K562 (cell line): ENCODE data around the gene SNRNP70. TPM values are rescaled to one million over a fixed set of nuclear protein-coding genes. Genes with fewer than 3 reads are reported as not detected.

ENCODE experiments used
- ELF2 ChIP-seq: fragments of 250-450 bp; sonication (Bioruptor Pico); IDR thresholded peaks from 2 replicates; pipeline ENCODE4 v1.5.0; 2021; ENCODE audit warnings: mild to moderate bottlenecking
- FOXK2 ChIP-seq, 2 experiments: fragments of 450-650 bp; IDR thresholded peaks in 1 of 2; conservative IDR thresholded peaks in 1 of 2; 2 replicates each; pipeline ENCODE4 v1.6.1; 2016; ENCODE audit warnings: low read depth in 2 of 2, mild to moderate bottlenecking in 1 of 2
- GTF2F1 ChIP-seq: IDR thresholded peaks from 2 replicates; pipeline ENCODE4 v1.6.1; 2011; ENCODE audit warnings: low read depth, low read length, improper control_type of control experiment
- L3MBTL2 ChIP-seq: fragments of 450-650 bp; IDR thresholded peaks from 2 replicates; pipeline ENCODE4 v1.6.1; 2016; ENCODE audit warnings: mild to moderate bottlenecking, moderate library complexity
- NFRKB ChIP-seq: fragments of 450-650 bp; IDR thresholded peaks from 2 replicates; pipeline ENCODE4 v1.6.1; 2016; ENCODE audit warnings: low read depth
- TBL1XR1 ChIP-seq, 2 experiments: IDR thresholded peaks; 2 replicates each; pipeline ENCODE4 v1.6.1; 2012; ENCODE audit warnings: improper control_type of control experiment in 2 of 2, low read length in 2 of 2, mild to moderate bottlenecking in 1 of 2
- TSC22D4 ChIP-seq: fragments of 450-650 bp; IDR thresholded peaks from 2 replicates; pipeline ENCODE4 v1.6.1; 2016; ENCODE audit warnings: missing genetic modification characterization, missing biosample characterization, control low read depth
- ZNF174 ChIP-seq: fragments of 250-450 bp; sonication (Bioruptor Pico); IDR thresholded peaks from 2 replicates; pipeline ENCODE4 v1.4.0; 2020; ENCODE audit warnings: mild to moderate bottlenecking
- ZNF24 ChIP-seq: fragments of 450-650 bp; IDR thresholded peaks from 2 replicates; pipeline ENCODE4 v1.6.1; 2016
- polyA plus RNA-seq, 8 experiments: library from polyadenylated mRNA; depleted of rRNA in 4 of 8; stranded (reverse) in 5 of 8; unstranded in 3 of 8; fragments of >200 nt; fragmentation: Nextera tagmentation in 2 of 8; fragmentation: Illumina TruSeq in 1 of 8; extraction: Ambion mirVana in 2 of 8; extraction: Trizol in 1 of 8; gene quantifications; 2 replicates each; pipeline versions ENCODE4 v1.2.1 to v1.2.3, GENCODE V29; 2011 to 2014; ENCODE audit warnings: inconsistent platforms in 1 of 8, missing spikeins in 1 of 8
- total RNA-seq, 7 experiments: library from RNA; depleted of rRNA in 6 of 7; stranded (reverse); fragments of >200 nt in 6 of 7; fragmentation: Illumina TruSeq in 2 of 7; extraction: Trizol in 2 of 7; gene quantifications; 2 replicates each; pipeline versions ENCODE4 v1.2.1 to v1.2.3, GENCODE V29; 2011 to 2021; ENCODE audit warnings: low replicate concordance in 1 of 7
- TF ChIP-seq, protein P1 (sequence below), 2 experiments: fragments of 450-650 bp in 1 of 2; sonication (generic) in 1 of 2; formaldehyde crosslinking in 1 of 2; IDR thresholded peaks; 2 replicates each; pipeline versions ENCODE4 v1.7.1 to v1.9.0; 2016 to 2022; ENCODE audit warnings: inconsistent platforms in 1 of 2, mild to moderate bottlenecking in 1 of 2, missing genetic modification reagents in 1 of 2
- TF ChIP-seq, protein P2 (sequence below): fragments of 450-650 bp; IDR thresholded peaks from 2 replicates; pipeline ENCODE4 v1.6.1; 2017; ENCODE audit warnings: antibody characterized with exemption, mild to moderate bottlenecking
- TF ChIP-seq, protein P3 (sequence below): fragments of 200-800 bp; sonication (Bioruptor generic); IDR thresholded peaks from 2 replicates; pipeline ENCODE4 v1.6.1; 2017; ENCODE audit warnings: missing genetic modification characterization, missing compliant biosample characterization

The SNRNP70 gene
- total and polyA plus RNA-seq, 9 of the 15 experiments (the other 6 are each of a cell fraction or from before 2014, with no cell fraction given): 2.8 to 496 (median 136) TPM

DNA sequence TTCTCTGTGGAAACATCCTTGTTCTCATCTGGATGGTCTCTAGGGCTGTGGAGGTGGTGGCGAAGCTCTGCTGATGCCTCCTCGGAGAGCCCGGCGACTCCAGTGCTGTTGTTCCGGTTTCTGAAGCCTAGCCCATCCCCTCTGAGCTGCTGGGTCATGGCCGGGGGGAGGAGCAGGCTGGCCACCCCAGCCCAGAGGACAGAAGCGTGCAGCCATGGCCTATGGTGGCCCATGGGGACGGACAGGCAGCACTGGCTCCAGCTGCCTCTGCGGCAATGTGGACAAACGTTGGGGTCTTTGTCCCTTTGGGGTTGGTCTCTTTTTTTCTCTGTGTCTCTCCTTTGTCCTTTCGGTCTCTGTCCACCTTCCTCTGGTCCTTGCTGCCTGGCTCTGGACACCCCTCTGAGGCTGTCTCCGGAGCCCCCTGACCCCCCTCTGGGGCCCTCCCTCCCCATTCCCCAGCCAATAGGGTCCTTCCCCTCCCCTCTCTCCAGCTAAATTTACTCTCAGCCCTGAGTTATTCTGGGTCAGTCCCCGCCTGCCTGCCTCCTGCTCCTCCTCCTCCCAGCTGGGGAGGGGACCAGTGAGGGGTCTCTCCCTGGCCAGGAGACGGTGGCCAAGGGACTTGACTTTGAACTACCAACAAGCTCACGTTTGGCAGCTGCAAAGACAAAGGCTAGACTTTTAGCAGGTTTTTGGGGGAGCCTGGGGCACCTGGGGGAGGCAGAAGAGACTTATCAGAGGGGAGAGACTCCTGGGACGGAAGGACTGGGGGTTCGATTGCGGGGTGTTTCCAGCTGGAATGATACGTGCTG lies 70.0 kb downstream of the SNRNP70 start, which contains the start of gene HRC (continued):
- TF ChIP-seq, protein P1, sequence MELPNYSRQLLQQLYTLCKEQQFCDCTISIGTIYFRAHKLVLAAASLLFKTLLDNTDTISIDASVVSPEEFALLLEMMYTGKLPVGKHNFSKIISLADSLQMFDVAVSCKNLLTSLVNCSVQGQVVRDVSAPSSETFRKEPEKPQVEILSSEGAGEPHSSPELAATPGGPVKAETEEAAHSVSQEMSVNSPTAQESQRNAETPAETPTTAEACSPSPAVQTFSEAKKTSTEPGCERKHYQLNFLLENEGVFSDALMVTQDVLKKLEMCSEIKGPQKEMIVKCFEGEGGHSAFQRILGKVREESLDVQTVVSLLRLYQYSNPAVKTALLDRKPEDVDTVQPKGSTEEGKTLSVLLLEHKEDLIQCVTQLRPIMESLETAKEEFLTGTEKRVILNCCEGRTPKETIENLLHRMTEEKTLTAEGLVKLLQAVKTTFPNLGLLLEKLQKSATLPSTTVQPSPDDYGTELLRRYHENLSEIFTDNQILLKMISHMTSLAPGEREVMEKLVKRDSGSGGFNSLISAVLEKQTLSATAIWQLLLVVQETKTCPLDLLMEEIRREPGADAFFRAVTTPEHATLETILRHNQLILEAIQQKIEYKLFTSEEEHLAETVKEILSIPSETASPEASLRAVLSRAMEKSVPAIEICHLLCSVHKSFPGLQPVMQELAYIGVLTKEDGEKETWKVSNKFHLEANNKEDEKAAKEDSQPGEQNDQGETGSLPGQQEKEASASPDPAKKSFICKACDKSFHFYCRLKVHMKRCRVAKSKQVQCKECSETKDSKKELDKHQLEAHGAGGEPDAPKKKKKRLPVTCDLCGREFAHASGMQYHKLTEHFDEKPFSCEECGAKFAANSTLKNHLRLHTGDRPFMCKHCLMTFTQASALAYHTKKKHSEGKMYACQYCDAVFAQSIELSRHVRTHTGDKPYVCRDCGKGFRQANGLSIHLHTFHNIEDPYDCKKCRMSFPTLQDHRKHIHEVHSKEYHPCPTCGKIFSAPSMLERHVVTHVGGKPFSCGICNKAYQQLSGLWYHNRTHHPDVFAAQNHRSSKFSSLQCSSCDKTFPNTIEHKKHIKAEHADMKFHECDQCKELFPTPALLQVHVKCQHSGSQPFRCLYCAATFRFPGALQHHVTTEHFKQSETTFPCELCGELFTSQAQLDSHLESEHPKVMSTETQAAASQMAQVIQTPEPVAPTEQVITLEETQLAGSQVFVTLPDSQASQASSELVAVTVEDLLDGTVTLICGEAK (IDR thresholded peaks at IDR 0.05): 0 out of 2 replicates have a peak, but pooled peaks have one; percentile 32
- TF ChIP-seq, protein P1 (CRISPR knock-in tag; IDR thresholded peaks at IDR 0.05): no peak
- no peak for TF ChIP-seq ZNF174 (CRISPR knock-in tag)
- no peak for TF ChIP-seq TSC22D4
- TF ChIP-seq GTF2F1: 0 out of 2 replicates have a peak, but pooled peaks have one; percentile 46
- peak in 1 of 2 experiments; percentile 50; a peak in 1 of 4 replicates for TF ChIP-seq TBL1XR1 (IDR thresholded peaks at IDR 0.05; ENCODE audit: low read length in 2 of 2)
- no peak for TF ChIP-seq ELF2 (CRISPR knock-in tag)
- peak; percentile 33; the same call in 1 of the 2 replicates for TF ChIP-seq L3MBTL2
- TF ChIP-seq, protein P2, sequence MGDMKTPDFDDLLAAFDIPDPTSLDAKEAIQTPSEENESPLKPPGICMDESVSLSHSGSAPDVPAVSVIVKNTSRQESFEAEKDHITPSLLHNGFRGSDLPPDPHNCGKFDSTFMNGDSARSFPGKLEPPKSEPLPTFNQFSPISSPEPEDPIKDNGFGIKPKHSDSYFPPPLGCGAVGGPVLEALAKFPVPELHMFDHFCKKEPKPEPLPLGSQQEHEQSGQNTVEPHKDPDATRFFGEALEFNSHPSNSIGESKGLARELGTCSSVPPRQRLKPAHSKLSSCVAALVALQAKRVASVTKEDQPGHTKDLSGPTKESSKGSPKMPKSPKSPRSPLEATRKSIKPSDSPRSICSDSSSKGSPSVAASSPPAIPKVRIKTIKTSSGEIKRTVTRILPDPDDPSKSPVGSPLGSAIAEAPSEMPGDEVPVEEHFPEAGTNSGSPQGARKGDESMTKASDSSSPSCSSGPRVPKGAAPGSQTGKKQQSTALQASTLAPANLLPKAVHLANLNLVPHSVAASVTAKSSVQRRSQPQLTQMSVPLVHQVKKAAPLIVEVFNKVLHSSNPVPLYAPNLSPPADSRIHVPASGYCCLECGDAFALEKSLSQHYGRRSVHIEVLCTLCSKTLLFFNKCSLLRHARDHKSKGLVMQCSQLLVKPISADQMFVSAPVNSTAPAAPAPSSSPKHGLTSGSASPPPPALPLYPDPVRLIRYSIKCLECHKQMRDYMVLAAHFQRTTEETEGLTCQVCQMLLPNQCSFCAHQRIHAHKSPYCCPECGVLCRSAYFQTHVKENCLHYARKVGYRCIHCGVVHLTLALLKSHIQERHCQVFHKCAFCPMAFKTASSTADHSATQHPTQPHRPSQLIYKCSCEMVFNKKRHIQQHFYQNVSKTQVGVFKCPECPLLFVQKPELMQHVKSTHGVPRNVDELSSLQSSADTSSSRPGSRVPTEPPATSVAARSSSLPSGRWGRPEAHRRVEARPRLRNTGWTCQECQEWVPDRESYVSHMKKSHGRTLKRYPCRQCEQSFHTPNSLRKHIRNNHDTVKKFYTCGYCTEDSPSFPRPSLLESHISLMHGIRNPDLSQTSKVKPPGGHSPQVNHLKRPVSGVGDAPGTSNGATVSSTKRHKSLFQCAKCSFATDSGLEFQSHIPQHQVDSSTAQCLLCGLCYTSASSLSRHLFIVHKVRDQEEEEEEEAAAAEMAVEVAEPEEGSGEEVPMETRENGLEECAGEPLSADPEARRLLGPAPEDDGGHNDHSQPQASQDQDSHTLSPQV: peak; percentile 17; the same call in 1 of the 2 replicates
- TF ChIP-seq FOXK2 (conservative IDR thresholded peaks at IDR 0.05 in 1 of 2, IDR thresholded peaks at IDR 0.05 in 1 of 2; ENCODE audit: low read depth in 2 of 2): peak; percentile 45 to 70; a peak in 3 of 4 replicates
- peak; percentile 95 for TF ChIP-seq NFRKB
- TF ChIP-seq ZNF24: no peak; the same call in 1 of the 2 replicates
- TF ChIP-seq, protein P3, sequence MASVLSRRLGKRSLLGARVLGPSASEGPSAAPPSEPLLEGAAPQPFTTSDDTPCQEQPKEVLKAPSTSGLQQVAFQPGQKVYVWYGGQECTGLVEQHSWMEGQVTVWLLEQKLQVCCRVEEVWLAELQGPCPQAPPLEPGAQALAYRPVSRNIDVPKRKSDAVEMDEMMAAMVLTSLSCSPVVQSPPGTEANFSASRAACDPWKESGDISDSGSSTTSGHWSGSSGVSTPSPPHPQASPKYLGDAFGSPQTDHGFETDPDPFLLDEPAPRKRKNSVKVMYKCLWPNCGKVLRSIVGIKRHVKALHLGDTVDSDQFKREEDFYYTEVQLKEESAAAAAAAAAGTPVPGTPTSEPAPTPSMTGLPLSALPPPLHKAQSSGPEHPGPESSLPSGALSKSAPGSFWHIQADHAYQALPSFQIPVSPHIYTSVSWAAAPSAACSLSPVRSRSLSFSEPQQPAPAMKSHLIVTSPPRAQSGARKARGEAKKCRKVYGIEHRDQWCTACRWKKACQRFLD (CRISPR knock-in tag): no peak
